ENCODE data around the gene UBE2G2. TPM values are rescaled to one million over a fixed set of nuclear protein-coding genes. Genes with fewer than 3 reads are reported as not detected.

The UBE2G2 gene
- total RNA-seq, 3 donors from 2014 or later, result 64.2 to 85.4 (median 66.8) TPM

- no peaks in the 10 kb centered on the region for H3K9me3 ChIP-seq
- intact Hi-C loops (cut with DNase I, micrococcal nuclease), result no loop called here
- TF ChIP-seq, protein P1, sequence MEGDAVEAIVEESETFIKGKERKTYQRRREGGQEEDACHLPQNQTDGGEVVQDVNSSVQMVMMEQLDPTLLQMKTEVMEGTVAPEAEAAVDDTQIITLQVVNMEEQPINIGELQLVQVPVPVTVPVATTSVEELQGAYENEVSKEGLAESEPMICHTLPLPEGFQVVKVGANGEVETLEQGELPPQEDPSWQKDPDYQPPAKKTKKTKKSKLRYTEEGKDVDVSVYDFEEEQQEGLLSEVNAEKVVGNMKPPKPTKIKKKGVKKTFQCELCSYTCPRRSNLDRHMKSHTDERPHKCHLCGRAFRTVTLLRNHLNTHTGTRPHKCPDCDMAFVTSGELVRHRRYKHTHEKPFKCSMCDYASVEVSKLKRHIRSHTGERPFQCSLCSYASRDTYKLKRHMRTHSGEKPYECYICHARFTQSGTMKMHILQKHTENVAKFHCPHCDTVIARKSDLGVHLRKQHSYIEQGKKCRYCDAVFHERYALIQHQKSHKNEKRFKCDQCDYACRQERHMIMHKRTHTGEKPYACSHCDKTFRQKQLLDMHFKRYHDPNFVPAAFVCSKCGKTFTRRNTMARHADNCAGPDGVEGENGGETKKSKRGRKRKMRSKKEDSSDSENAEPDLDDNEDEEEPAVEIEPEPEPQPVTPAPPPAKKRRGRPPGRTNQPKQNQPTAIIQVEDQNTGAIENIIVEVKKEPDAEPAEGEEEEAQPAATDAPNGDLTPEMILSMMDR (IDR thresholded peaks at IDR 0.05), result no peak
- ATAC-seq (peak; percentile 29), DNase-seq (no peak)
- no peak overlapping the region for H3K4me3 ChIP-seq
- no peaks in the 10 kb centered on the region for H3K36me3 ChIP-seq (ENCODE audit: low read depth)
- no peaks in the 10 kb centered on the region for H3K4me1 ChIP-seq (ENCODE audit: low read depth)
Measured at GRCh38 chr21:44753357-44753756, 48.3 kb downstream of the UBE2G2 start.

- H3K9me3 ChIP-seq, result no peaks in the 10 kb centered on the region
- DNase-seq (no peak), ATAC-seq (peak; percentile 91)
- TF ChIP-seq, protein P1 (IDR thresholded peaks at IDR 0.05), result no peak
- H3K4me3 ChIP-seq, result no peak overlapping the region
- H3K36me3 ChIP-seq (ENCODE audit: low read depth), result no peaks in the 10 kb centered on the region
- no peaks in the 10 kb centered on the region for H3K4me1 ChIP-seq (ENCODE audit: low read depth)
- intact Hi-C loops (cut with DNase I, micrococcal nuclease), result no loop called here
Measured at GRCh38 chr21:44752671-44753235, 48.9 kb downstream of the UBE2G2 start.

GRCh38 chr21:44751799-44752636 is 49.6 kb downstream of the UBE2G2 start:
- H3K4me1 ChIP-seq (ENCODE audit: low read depth), result no peaks in the 10 kb centered on the region
- no peaks in the 10 kb centered on the region for H3K36me3 ChIP-seq (ENCODE audit: low read depth)
- intact Hi-C loops (cut with DNase I, micrococcal nuclease), result no loop called here
- TF ChIP-seq, protein P1 (IDR thresholded peaks at IDR 0.05), result no peak
- no peaks in the 10 kb centered on the region for H3K9me3 ChIP-seq
- DNase-seq (no peak), ATAC-seq (no peak)
- no peak overlapping the region for H3K4me3 ChIP-seq

DNA sequence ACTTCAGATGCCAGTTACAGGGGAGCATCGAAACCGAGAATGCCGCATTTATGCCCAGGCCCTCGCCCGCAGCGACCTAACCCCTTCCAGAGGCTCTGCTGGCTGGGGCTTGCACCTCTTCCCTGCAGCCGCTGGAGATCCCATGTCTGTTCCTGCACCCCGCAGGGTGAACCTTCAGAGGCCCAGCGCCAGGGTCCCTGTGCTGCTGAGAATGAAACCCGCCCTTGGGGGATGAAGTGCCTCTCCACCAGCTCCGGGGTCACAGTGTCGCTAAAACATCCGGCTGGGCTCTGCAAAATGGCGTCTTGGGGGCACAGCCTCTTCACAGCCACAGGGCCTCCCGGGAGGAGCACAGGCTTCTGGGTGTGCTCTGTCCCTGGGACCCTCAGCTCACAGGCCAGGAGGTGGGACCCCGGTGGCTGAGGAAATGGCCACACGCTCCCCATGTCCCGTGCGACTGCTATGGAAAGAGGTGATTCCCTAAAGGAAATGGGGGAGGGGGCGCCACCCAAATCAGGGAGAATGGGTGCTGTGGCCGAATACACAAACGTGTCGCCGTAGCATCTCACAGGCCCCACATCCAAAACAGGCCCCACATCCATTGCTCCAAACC is 50.3 kb downstream of the UBE2G2 start:
- H3K4me3 ChIP-seq, result no peak overlapping the region
- ATAC-seq, result no peak
- TF ChIP-seq, protein P1 (IDR thresholded peaks at IDR 0.05), result no peak

DNA sequence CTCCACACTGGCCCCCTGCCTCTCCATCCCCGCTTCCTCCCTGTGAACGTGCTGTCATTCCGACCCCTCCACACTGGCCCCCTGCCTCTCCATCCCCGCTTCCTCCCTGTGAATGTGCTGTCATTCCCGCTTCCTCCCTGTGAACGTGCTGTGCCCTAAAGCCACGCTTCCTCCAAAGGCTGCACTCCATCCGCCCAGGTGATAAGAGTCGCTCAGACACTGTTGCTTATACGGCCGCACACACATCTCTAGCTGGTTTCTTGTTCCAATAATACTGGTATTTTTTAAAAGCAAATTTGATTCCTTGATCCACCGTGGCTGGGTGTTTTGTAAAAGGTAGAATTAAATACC is 51.0 kb downstream of the UBE2G2 start:
- intact Hi-C loops (cut with DNase I, micrococcal nuclease), result no loop called here
- no peaks in the 10 kb centered on the region for H3K4me1 ChIP-seq (ENCODE audit: low read depth)
- ATAC-seq, result no peak
- no peaks in the 10 kb centered on the region for H3K9me3 ChIP-seq
- H3K4me3 ChIP-seq, result no peak overlapping the region
- TF ChIP-seq, protein P1 (IDR thresholded peaks at IDR 0.05), result no peak
- no peak for DNase-seq
- no peaks in the 10 kb centered on the region for H3K36me3 ChIP-seq (ENCODE audit: low read depth)

More for the DNA sequence above, 50.3 kb downstream of the UBE2G2 start:
- Histone ChIP-seq H3K36me3 (ENCODE audit: low read depth) (no peaks in the 10 kb centered on the region), H3K4me1 (ENCODE audit: low read depth) (no peaks in the 10 kb centered on the region), H3K9me3 (no peaks in the 10 kb centered on the region)
- no peak for DNase-seq
- intact Hi-C loops (cut with DNase I, micrococcal nuclease), result no loop called here
